NCI-H82 (cell line): ENCODE measurements around the gene ACTN2.
A peak's percentile ranks its signal among the peaks of the same experiment; 100 is the strongest.

Experiments
- DNase-seq: peaks from one replicate; lab custom pipeline; 2025; lab: John Stamatoyannopoulos, UW

Gene ACTN2

GRCh38 chr1:236774926-236775325 lies 88.6 kb downstream of the ACTN2 start:
- DNase-seq, result peak; percentile 50

GRCh38 chr1:236779312-236779711 lies 93.0 kb downstream of the ACTN2 start:
- DNase-seq, result no peak

- no peak for DNase-seq
Measured at GRCh38 chr1:236785477-236785876, 99.2 kb downstream of the ACTN2 start.

- no peak for DNase-seq
Measured at GRCh38 chr1:236786453-236786852, 100.2 kb downstream of the ACTN2 start.

GRCh38 chr1:236794585-236795034 lies 108.3 kb downstream of the ACTN2 start:
- DNase-seq, result no peak

GRCh38 chr1:236795035-236795756 lies 108.9 kb downstream of the ACTN2 start, which contains the start of gene MTR:
Gene MTR, plus strand, starts transcription at chr1:236795292. Its CDS starts 412 bp downstream, at chr1:236795704.
- peak; percentile 100 for DNase-seq

- peak; percentile 50 for DNase-seq
Measured at GRCh38 chr1:236795757-236796667, 109.7 kb downstream of the ACTN2 start.

- no peak for DNase-seq
Measured at GRCh38 chr1:236799001-236799400, 112.7 kb downstream of the ACTN2 start.

GRCh38 chr1:236800002-236800620 lies 113.8 kb downstream of the ACTN2 start:
- DNase-seq, result no peak

- no peak for DNase-seq
Measured at GRCh38 chr1:236800623-236801022, 114.3 kb downstream of the ACTN2 start.

- DNase-seq, result no peak
Measured at GRCh38 chr1:236802264-236802663, 116.0 kb downstream of the ACTN2 start.

GRCh38 chr1:236806634-236807033 lies 120.3 kb downstream of the ACTN2 start:
- no peak for DNase-seq

- DNase-seq, result no peak
Measured at GRCh38 chr1:236808005-236808404, 121.7 kb downstream of the ACTN2 start.

GRCh38 chr1:236808564-236809130 lies 122.3 kb downstream of the ACTN2 start:
- no peak for DNase-seq

GRCh38 chr1:236809148-236809547 lies 122.8 kb downstream of the ACTN2 start:
- no peak for DNase-seq

GRCh38 chr1:236810018-236810417 lies 123.7 kb downstream of the ACTN2 start:
- no peak for DNase-seq

GRCh38 chr1:236812334-236813030 lies 126.2 kb downstream of the ACTN2 start:
- DNase-seq, result no peak
